AG04450 (cell line): ENCODE measurements around the gene MED25. TPM values are rescaled to one million over a fixed set of nuclear protein-coding genes. Genes with fewer than 3 reads are reported as not detected.

ENCODE experiments used
- CTCF ChIA-PET: fragments of 300-600, 350-600 bp; formaldehyde crosslinking; extraction: SDS; loops from one replicate; lab custom pipeline; 2022; ENCODE audit warnings: antibody characterized with exemption, inconsistent platforms; lab: Charles Lee
- POLR2A ChIA-PET: fragments of 350-600 bp; formaldehyde crosslinking; extraction: SDS; loops from one replicate; lab custom pipeline; 2021; ENCODE audit warnings: antibody characterized with exemption, inconsistent platforms; lab: Yijun Ruan, JAX
- DNase-seq: peaks from one replicate; pipeline ENCODE4 v3.0.0-alpha.2; 2011; ENCODE audit warnings: low read depth, low spot score
- H3K27ac ChIP-seq: one replicate; pipeline ENCODE4 v1.5.1; 2012; ENCODE audit warnings: low read depth, low read length, control low read depth
- H3K27me3 ChIP-seq: one replicate; pipeline ENCODE4 v1.6.0; 2012; ENCODE audit warnings: low read length; ENCODE audit not compliant: control insufficient read depth, insufficient read depth
- H3K4me3 ChIP-seq: 2 replicates; pipeline ENCODE4 v1.5.1; 2011; ENCODE audit warnings: mild to moderate bottlenecking, low read depth, low read length, control low read depth
- H3K9me3 ChIP-seq: 2 replicates; pipeline ENCODE4 v1.5.1; 2012; ENCODE audit warnings: low read length; ENCODE audit not compliant: control insufficient read depth, insufficient read depth
- CTCF ChIP-seq: IDR thresholded peaks from 2 replicates; pipeline ENCODE4 v1.5.1; 2011; ENCODE audit warnings: low read depth, low read length, control low read depth, inconsistent platforms
- polyA plus RNA-seq: library from polyadenylated mRNA; depleted of rRNA; stranded (reverse); fragments of >200 nt; gene quantifications from 2 replicates; pipeline ENCODE4 v1.2.3, GENCODE V29; 2011

MED25 gene
- polyA plus RNA-seq, 1 experiment: 12.6 TPM

- no peak for DNase-seq
- TF ChIP-seq CTCF: no peak
- no peaks in the 10 kb centered on the region for H3K9me3 ChIP-seq
- no peak overlapping the region for H3K27ac ChIP-seq
- H3K4me3 ChIP-seq: no peak overlapping the region
- H3K27me3 ChIP-seq: no peaks in the 10 kb centered on the region
- POLR2A ChIA-PET: no interaction called here
- CTCF ChIA-PET: no interaction called here
These were observed 29.2 kb upstream of the MED25 start for GRCh38 chr19:49788857-49789256.

- Histone ChIP-seq H3K27ac (no peak overlapping the region), H3K27me3 (no peaks in the 10 kb centered on the region), H3K4me3 (no peak overlapping the region), H3K9me3 (no peaks in the 10 kb centered on the region)
- ChIA-PET POLR2A (no interaction called here), CTCF (no interaction called here)
- TF ChIP-seq CTCF: no peak
- no peak for DNase-seq
These were observed 27.2 kb upstream of the MED25 start for GRCh38 chr19:49790866-49791265.

GRCh38 chr19:49791776-49792445 lies 26.2 kb upstream of the MED25 start:
- TF ChIP-seq CTCF: no peak
- no peaks in the 10 kb centered on the region for H3K27me3 ChIP-seq
- POLR2A ChIA-PET: no interaction called here
- no peak overlapping the region for H3K27ac ChIP-seq
- CTCF ChIA-PET: no interaction called here
- no peak overlapping the region for H3K4me3 ChIP-seq
- no peaks in the 10 kb centered on the region for H3K9me3 ChIP-seq
- no peak for DNase-seq

GRCh38 chr19:49792829-49793560 lies 25.1 kb upstream of the MED25 start:
- no peaks in the 10 kb centered on the region for H3K9me3 ChIP-seq
- no peak overlapping the region for H3K27ac ChIP-seq
- DNase-seq: no peak
- no peak overlapping the region for H3K4me3 ChIP-seq
- no peaks in the 10 kb centered on the region for H3K27me3 ChIP-seq
- ChIA-PET CTCF (no interaction called here), POLR2A (no interaction called here)
- no peak for TF ChIP-seq CTCF

- no peak for DNase-seq
These were observed 24.6 kb upstream of the MED25 start for GRCh38 chr19:49793561-49793840.

More at GRCh38 chr19:49793561-49793840, 24.6 kb upstream of the MED25 start:
- ChIA-PET CTCF (no interaction called here), POLR2A (no interaction called here)
- no peaks in the 10 kb centered on the region for H3K9me3 ChIP-seq
- TF ChIP-seq CTCF: no peak
- H3K4me3 ChIP-seq: no peak overlapping the region
- H3K27ac ChIP-seq: no peak overlapping the region
- H3K27me3 ChIP-seq: no peaks in the 10 kb centered on the region
